WTC11 (cell line): ENCODE measurements around the gene MTSS2. TPM values are rescaled to one million over a fixed set of nuclear protein-coding genes. Genes with fewer than 3 reads are reported as not detected.
"Not testable (repeated sequence)": the region's sequence is repeated elsewhere in the genome, so short reads cannot be mapped to it uniquely, and the experiment has no call there.

Source experiments
- ATAC-seq: fragments of 200-7000 bp; cut with Tn5 transposase; 2 replicates; pipeline ENCODE4 v1.10.0; 2021; ENCODE audit warnings: mild to moderate bottlenecking, moderate library complexity
- CTCF ChIA-PET: fragments of 300-600 bp; sonication (Branson Sonifier 250); formaldehyde crosslinking; loops from one replicate; lab custom pipeline; 2021; ENCODE audit warnings: antibody characterized with exemption; lab: Charles Lee
- POLR2A ChIA-PET: fragments of 350-600 bp; sonication (Branson Sonifier 250); formaldehyde crosslinking; loops from one replicate; lab custom pipeline; 2021; ENCODE audit warnings: antibody characterized with exemption; lab: Charles Lee
- DNase-seq: peaks from one replicate; pipeline ENCODE4 v3.0.0; 2021; ENCODE audit warnings: low spot score
- H3K27ac Mint-ChIP-seq: 2 replicates; pipeline ENCODE4 v1.8.0; 2021; ENCODE audit warnings: mixed read lengths
- H3K27me3 Mint-ChIP-seq: 2 replicates; pipeline ENCODE4 v1.8.0; 2021; ENCODE audit warnings: low read depth, mild to moderate bottlenecking, moderate library complexity, mixed read lengths
- H3K36me3 Mint-ChIP-seq: 2 replicates; pipeline ENCODE4 v1.8.0; 2021; ENCODE audit warnings: mixed read lengths
- H3K4me1 Mint-ChIP-seq: 2 replicates; pipeline ENCODE4 v1.8.0; 2022; ENCODE audit warnings: mixed read lengths
- H3K4me3 Mint-ChIP-seq: 2 replicates; pipeline ENCODE4 v1.8.0; 2021; ENCODE audit warnings: mild to moderate bottlenecking, moderate library complexity, mixed read lengths
- H3K9me3 Mint-ChIP-seq: 2 replicates; pipeline ENCODE4 v1.8.0; 2021; ENCODE audit warnings: mixed read lengths
- ELF4 ChIP-seq: sonication (generic); formaldehyde crosslinking; IDR thresholded peaks from 2 replicates; pipeline ENCODE4 v1.8.1; 2022; ENCODE audit warnings: low read depth, mild to moderate bottlenecking, moderate library complexity, missing genetic modification reagents
- EMX1 ChIP-seq: fragments of 250-450 bp; sonication (Bioruptor Pico); IDR thresholded peaks from 2 replicates; pipeline ENCODE4 v1.8.0; 2021; ENCODE audit warnings: mild to moderate bottlenecking
- ETV6 ChIP-seq: sonication (generic); formaldehyde crosslinking; IDR thresholded peaks from 2 replicates; pipeline ENCODE4 v1.8.1; 2022; ENCODE audit warnings: mild to moderate bottlenecking, missing genetic modification reagents
- FOXJ3 ChIP-seq: sonication (generic); formaldehyde crosslinking; IDR thresholded peaks from 2 replicates; pipeline ENCODE4 v1.9.0; 2021; ENCODE audit warnings: missing genetic modification reagents, mild to moderate bottlenecking, borderline replicate concordance
- FOXK1 ChIP-seq: sonication (generic); formaldehyde crosslinking; IDR thresholded peaks from 2 replicates; pipeline ENCODE4 v1.8.0; 2022; ENCODE audit warnings: mild to moderate bottlenecking, moderate library complexity, missing genetic modification reagents
- GRHL2 ChIP-seq: fragments of 250-450 bp; sonication (Bioruptor Pico); IDR thresholded peaks from 2 replicates; pipeline ENCODE4 v1.8.0; 2022; ENCODE audit warnings: mild to moderate bottlenecking, moderate library complexity; ENCODE audit not compliant: insufficient replicate concordance, severe bottlenecking
- JUN ChIP-seq: sonication (generic); formaldehyde crosslinking; IDR thresholded peaks from 2 replicates; pipeline ENCODE4 v1.8.0; 2023; ENCODE audit warnings: mild to moderate bottlenecking, missing genetic modification reagents
- ZNF121 ChIP-seq: sonication (generic); formaldehyde crosslinking; IDR thresholded peaks from 2 replicates; pipeline ENCODE4 v1.8.0; 2023; ENCODE audit warnings: missing genetic modification reagents
- ZNF416 ChIP-seq: fragments of 250-450 bp; sonication (Bioruptor Pico); IDR thresholded peaks from 2 replicates; pipeline ENCODE4 v1.9.0; 2021; ENCODE audit warnings: mild to moderate bottlenecking, inconsistent platforms
- total RNA-seq: library from RNA; stranded (reverse); gene quantifications from 3 replicates; pipeline ENCODE4 v1.2.3, GENCODE V29; 2021
- TF ChIP-seq, protein P1 (sequence below): sonication (generic); formaldehyde crosslinking; conservative IDR thresholded peaks from 2 replicates; pipeline ENCODE4 v1.8.1; 2023; ENCODE audit warnings: mild to moderate bottlenecking, low read depth, missing genetic modification reagents, moderate library complexity
- TF ChIP-seq, protein P2 (sequence below): fragments of 200-600 bp; IDR thresholded peaks from 2 replicates; pipeline ENCODE4 v1.8.0; 2022; ENCODE audit warnings: antibody characterized with exemption
- TF ChIP-seq, protein P3 (sequence below): sonication (generic); formaldehyde crosslinking; IDR thresholded peaks from 2 replicates; pipeline ENCODE4 v1.8.1; 2023; ENCODE audit warnings: mild to moderate bottlenecking, missing genetic modification reagents, moderate library complexity
- TF ChIP-seq, protein P4 (sequence below): sonication (generic); formaldehyde crosslinking; IDR thresholded peaks from 2 replicates; pipeline ENCODE4 v1.8.0; 2023; ENCODE audit warnings: missing genetic modification reagents, mild to moderate bottlenecking, borderline replicate concordance

Gene MTSS2
- total RNA-seq, 1 experiment from 2014 or later, result 28.3 TPM

DNA sequence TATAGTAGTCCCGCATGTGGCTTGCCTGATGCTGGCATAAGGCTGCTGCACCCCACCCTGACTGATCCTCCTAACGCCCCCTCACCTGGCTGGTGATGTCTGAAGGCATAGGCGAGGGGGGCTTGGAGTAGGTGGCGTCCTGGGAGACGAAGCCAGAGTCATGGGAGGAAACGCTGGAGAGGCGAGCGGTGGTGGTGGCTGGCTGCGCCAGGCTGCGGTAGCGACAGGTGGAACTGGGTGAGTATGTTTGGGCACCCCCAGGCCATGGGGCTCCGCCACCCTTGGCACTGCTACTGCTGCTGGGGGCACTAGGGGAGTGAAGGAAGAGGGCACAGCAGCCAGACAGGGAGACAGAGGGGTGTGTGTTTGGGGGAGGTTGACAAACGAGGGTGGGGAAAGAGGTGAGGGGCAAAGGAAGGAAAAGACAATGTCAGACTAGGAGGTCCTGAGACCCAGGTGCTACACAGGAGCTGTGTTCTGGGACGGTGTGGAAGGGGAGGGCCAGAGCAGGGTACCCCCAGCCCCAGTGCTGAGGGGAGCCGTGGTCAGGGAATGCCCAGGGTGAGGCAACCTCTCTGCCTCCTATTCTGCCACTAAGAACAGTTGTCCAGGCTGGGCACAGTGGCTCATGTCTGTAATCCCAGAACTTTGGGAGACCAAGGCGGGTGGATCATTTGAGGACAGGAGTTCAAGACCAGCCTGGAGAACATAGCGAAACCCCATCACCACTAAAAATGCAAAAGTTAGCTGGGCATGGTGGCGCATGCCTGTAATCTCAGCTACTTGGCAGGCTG, 11.4 kb downstream of the MTSS2 start:
- peaks cover 21% of the 10 kb centered on the region for H3K36me3 Mint-ChIP-seq
- POLR2A ChIA-PET, result no interaction called here
- no peak for TF ChIP-seq EMX1
- TF ChIP-seq, protein P1, sequence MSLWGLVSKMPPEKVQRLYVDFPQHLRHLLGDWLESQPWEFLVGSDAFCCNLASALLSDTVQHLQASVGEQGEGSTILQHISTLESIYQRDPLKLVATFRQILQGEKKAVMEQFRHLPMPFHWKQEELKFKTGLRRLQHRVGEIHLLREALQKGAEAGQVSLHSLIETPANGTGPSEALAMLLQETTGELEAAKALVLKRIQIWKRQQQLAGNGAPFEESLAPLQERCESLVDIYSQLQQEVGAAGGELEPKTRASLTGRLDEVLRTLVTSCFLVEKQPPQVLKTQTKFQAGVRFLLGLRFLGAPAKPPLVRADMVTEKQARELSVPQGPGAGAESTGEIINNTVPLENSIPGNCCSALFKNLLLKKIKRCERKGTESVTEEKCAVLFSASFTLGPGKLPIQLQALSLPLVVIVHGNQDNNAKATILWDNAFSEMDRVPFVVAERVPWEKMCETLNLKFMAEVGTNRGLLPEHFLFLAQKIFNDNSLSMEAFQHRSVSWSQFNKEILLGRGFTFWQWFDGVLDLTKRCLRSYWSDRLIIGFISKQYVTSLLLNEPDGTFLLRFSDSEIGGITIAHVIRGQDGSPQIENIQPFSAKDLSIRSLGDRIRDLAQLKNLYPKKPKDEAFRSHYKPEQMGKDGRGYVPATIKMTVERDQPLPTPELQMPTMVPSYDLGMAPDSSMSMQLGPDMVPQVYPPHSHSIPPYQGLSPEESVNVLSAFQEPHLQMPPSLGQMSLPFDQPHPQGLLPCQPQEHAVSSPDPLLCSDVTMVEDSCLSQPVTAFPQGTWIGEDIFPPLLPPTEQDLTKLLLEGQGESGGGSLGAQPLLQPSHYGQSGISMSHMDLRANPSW (CRISPR knock-in tag), result no peak
- TF ChIP-seq ELF4 (CRISPR knock-in tag), result no peak
- no peak for TF ChIP-seq GRHL2 (CRISPR knock-in tag)
- no peak for TF ChIP-seq FOXK1
- TF ChIP-seq ZNF416, result no peak
- no peak for TF ChIP-seq JUN (CRISPR knock-in tag)
- TF ChIP-seq, protein P2, sequence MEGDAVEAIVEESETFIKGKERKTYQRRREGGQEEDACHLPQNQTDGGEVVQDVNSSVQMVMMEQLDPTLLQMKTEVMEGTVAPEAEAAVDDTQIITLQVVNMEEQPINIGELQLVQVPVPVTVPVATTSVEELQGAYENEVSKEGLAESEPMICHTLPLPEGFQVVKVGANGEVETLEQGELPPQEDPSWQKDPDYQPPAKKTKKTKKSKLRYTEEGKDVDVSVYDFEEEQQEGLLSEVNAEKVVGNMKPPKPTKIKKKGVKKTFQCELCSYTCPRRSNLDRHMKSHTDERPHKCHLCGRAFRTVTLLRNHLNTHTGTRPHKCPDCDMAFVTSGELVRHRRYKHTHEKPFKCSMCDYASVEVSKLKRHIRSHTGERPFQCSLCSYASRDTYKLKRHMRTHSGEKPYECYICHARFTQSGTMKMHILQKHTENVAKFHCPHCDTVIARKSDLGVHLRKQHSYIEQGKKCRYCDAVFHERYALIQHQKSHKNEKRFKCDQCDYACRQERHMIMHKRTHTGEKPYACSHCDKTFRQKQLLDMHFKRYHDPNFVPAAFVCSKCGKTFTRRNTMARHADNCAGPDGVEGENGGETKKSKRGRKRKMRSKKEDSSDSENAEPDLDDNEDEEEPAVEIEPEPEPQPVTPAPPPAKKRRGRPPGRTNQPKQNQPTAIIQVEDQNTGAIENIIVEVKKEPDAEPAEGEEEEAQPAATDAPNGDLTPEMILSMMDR, result no peak
- no peak for TF ChIP-seq ZNF121
- TF ChIP-seq, protein P3, sequence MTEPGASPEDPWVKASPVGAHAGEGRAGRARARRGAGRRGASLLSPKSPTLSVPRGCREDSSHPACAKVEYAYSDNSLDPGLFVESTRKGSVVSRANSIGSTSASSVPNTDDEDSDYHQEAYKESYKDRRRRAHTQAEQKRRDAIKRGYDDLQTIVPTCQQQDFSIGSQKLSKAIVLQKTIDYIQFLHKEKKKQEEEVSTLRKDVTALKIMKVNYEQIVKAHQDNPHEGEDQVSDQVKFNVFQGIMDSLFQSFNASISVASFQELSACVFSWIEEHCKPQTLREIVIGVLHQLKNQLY (CRISPR knock-in tag), result no peak
- no peak for TF ChIP-seq ETV6
- TF ChIP-seq, protein P4, sequence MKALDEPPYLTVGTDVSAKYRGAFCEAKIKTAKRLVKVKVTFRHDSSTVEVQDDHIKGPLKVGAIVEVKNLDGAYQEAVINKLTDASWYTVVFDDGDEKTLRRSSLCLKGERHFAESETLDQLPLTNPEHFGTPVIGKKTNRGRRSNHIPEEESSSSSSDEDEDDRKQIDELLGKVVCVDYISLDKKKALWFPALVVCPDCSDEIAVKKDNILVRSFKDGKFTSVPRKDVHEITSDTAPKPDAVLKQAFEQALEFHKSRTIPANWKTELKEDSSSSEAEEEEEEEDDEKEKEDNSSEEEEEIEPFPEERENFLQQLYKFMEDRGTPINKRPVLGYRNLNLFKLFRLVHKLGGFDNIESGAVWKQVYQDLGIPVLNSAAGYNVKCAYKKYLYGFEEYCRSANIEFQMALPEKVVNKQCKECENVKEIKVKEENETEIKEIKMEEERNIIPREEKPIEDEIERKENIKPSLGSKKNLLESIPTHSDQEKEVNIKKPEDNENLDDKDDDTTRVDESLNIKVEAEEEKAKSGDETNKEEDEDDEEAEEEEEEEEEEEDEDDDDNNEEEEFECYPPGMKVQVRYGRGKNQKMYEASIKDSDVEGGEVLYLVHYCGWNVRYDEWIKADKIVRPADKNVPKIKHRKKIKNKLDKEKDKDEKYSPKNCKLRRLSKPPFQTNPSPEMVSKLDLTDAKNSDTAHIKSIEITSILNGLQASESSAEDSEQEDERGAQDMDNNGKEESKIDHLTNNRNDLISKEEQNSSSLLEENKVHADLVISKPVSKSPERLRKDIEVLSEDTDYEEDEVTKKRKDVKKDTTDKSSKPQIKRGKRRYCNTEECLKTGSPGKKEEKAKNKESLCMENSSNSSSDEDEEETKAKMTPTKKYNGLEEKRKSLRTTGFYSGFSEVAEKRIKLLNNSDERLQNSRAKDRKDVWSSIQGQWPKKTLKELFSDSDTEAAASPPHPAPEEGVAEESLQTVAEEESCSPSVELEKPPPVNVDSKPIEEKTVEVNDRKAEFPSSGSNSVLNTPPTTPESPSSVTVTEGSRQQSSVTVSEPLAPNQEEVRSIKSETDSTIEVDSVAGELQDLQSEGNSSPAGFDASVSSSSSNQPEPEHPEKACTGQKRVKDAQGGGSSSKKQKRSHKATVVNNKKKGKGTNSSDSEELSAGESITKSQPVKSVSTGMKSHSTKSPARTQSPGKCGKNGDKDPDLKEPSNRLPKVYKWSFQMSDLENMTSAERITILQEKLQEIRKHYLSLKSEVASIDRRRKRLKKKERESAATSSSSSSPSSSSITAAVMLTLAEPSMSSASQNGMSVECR (CRISPR knock-in tag), result no peak
- no peak for TF ChIP-seq FOXJ3 (CRISPR knock-in tag)
- H3K27ac Mint-ChIP-seq, result no peak overlapping the region
- CTCF ChIA-PET, result no interaction called here
- DNase-seq, result no peak
- ATAC-seq, result no peak
- H3K4me3 Mint-ChIP-seq, result no peak overlapping the region
- H3K4me1 Mint-ChIP-seq, result peaks cover 3% of the 10 kb centered on the region; the same call in 1 of the 2 replicates
- peaks cover 4% of the 10 kb centered on the region for H3K9me3 Mint-ChIP-seq
- no peaks in the 10 kb centered on the region for H3K27me3 Mint-ChIP-seq

DNA sequence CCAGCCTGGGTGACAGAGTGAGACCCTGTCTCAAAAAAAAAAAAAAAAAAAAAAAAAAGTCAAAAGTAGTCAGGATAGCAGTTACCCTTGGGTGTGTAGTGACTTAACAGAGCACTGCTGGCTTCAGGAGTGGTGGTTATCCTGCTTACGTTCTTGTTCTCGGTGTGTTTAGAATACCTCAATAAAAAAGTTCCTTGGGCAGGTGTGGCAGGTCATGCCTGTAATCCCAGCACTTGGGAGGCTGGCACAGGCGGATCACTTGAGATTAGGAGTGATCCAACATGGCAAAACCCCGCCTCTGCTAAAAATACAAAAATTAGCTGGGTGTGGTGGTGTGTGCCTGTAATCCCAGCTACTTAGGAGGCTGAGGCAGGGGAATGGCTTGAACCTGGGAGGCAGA, 14.9 kb downstream of the MTSS2 start:
- H3K27ac Mint-ChIP-seq, POLR2A ChIA-PET, DNase-seq, H3K4me3 Mint-ChIP-seq, H3K4me1 Mint-ChIP-seq, ATAC-seq, CTCF ChIA-PET, H3K27me3 Mint-ChIP-seq: not testable (repeated sequence)
- peaks cover 48% of the 10 kb centered on the region for H3K36me3 Mint-ChIP-seq
- H3K9me3 Mint-ChIP-seq, result peaks cover 17% of the 10 kb centered on the region
